ENCODE results near the gene STPG1. TPM values are rescaled to one million over a fixed set of nuclear protein-coding genes. Genes with fewer than 3 reads are reported as not detected.

STPG1 gene
- total and polyA plus RNA-seq, 9 of the 15 experiments (the other 6 are each of a cell fraction or from before 2014, with no cell fraction given) = 5.0 to 11.9 (median 8.3) TPM

DNA sequence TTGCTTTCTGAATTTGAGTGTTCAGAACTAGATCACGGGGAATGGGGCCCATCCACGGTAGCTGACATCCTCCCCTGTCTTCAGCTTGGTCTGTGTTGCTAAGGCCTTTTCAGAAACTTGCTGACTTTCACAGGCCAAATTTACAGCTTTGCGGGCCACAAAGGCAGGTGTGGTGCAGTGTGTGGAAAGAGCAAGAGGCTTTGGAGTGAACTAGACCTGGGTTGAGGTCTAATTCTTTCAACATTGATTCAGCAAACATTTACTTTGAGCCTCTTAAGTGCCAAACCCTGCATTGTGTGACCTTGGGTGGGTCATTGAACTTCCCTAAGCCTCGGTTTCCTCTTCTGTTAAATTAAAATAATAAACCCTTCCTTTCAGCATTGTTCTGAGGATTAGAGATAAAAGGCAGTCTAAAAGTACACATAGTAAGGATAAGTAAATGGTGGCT lies 24.3 kb downstream of the STPG1 start:
- intact Hi-C loops (cut with micrococcal nuclease) = no loop called here
- BruUV-seq (replicated peaks) = no TSS peak
- peaks cover 5% of the 10 kb centered on the region; the same call in 1 of the 2 replicates for H4K20me1 ChIP-seq (replicated peaks; ENCODE audit: control insufficient read depth, insufficient read depth, low read length)
- H2AFZ ChIP-seq (ENCODE audit: low read depth, low read length) = no peak overlapping the region
- H3K79me2 ChIP-seq (ENCODE audit: control insufficient read depth, insufficient read depth, low read length) = no peaks in the 10 kb centered on the region
- no peak overlapping the region for H3K27ac ChIP-seq (ENCODE audit: extremely low read depth, low read depth, low read length)
- no peaks in the 10 kb centered on the region for H3K9me3 ChIP-seq (replicated peaks; ENCODE audit: control insufficient read depth, insufficient read depth, low read depth, low read length)
- FAIRE-seq (no peak), DNase-seq (ENCODE audit: extremely low read depth in 1 of 4, low spot score in 3 of 4) (no peak), ATAC-seq (no peak)
- H3K9ac ChIP-seq (ENCODE audit: insufficient read depth in 1 of 2, low read depth in 2 of 2, low read length in 2 of 2) = no peak overlapping the region
- no peaks in the 10 kb centered on the region for H3K4me1 ChIP-seq (replicated peaks in 1 of 2; ENCODE audit: control insufficient read depth in 2 of 2, insufficient read depth in 2 of 2, low read length in 2 of 2)
- ChIA-PET CTCF (ENCODE audit: low intra/inter-chr PET ratio) (interaction anchor here (2.7 to 7.3 kb wide), 2 partner anchors 189 to 318 kb away, joined by 16 to 222 read pairs; no protein-coding TSS in a partner anchor), POLR2A (interaction anchor here (0.6 kb wide), 1 partner anchor 190 kb away, joined by 4 read pairs; no protein-coding TSS in a partner anchor)
- H3K9me1 ChIP-seq (ENCODE audit: control insufficient read depth, insufficient read depth, low read length) = no peaks in the 10 kb centered on the region
- TF ChIP-seq ZNF57 (CRISPR knock-in tag; IDR thresholded peaks at IDR 0.05) = no peak
- no peak for TF ChIP-seq SP1 (CRISPR knock-in tag; IDR thresholded peaks at IDR 0.05)
- TF ChIP-seq, protein P1, sequence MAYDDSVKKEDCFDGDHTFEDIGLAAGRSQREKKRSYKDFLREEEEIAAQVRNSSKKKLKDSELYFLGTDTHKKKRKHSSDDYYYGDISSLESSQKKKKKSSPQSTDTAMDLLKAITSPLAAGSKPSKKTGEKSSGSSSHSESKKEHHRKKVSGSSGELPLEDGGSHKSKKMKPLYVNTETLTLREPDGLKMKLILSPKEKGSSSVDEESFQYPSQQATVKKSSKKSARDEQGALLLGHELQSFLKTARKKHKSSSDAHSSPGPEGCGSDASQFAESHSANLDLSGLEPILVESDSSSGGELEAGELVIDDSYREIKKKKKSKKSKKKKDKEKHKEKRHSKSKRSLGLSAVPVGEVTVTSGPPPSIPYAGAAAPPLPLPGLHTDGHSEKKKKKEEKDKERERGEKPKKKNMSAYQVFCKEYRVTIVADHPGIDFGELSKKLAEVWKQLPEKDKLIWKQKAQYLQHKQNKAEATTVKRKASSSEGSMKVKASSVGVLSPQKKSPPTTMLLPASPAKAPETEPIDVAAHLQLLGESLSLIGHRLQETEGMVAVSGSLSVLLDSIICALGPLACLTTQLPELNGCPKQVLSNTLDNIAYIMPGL (CRISPR knock-in tag; IDR thresholded peaks at IDR 0.05) = no peak
- TF ChIP-seq, protein P2, sequence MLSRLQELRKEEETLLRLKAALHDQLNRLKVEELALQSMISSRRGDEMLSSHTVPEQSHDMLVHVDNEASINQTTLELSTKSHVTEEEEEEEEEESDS (CRISPR knock-in tag; IDR thresholded peaks at IDR 0.05) = no peak
- TF ChIP-seq GABPB2 (CRISPR knock-in tag; conservative IDR thresholded peaks at IDR 0.05) = no peak
- TF ChIP-seq CHD2 (IDR thresholded peaks at IDR 0.05; ENCODE audit: low read depth, low read length) = no peak
- no peak for TF ChIP-seq MTA2 (IDR thresholded peaks at IDR 0.05; ENCODE audit: low read depth)
- TF ChIP-seq NR0B1 (IDR thresholded peaks at IDR 0.05; ENCODE audit: partially characterized antibody) = no peak
- TF ChIP-seq ZBED1 (IDR thresholded peaks at IDR 0.05) = no peak
- 50% methylated on average over 4 of the region's 4 CpGs for WGBS (ENCODE audit: insufficient coverage, low coverage, missing lambda C conversion rate)
- in situ Hi-C loops (cut with MboI) = no loop called here
- no peak overlapping the region for H3K4me2 ChIP-seq (ENCODE audit: insufficient read depth, low read length)
- H3K27me3 ChIP-seq (ENCODE audit: control insufficient read depth in 2 of 2, insufficient read depth in 2 of 2, low read length in 2 of 2) = peaks cover 0 to 17% of the 10 kb centered on the region in 2 experiments; a peak in 3 of 5 replicates
- H3K36me3 ChIP-seq (ENCODE audit: control insufficient read depth, insufficient read depth, low read length) = no peaks in the 10 kb centered on the region
- no peak overlapping the region for H3K4me3 ChIP-seq
